Measurements from ENCODE around the gene RASGRP3. TPM values are rescaled to one million over a fixed set of nuclear protein-coding genes. Genes with fewer than 3 reads are reported as not detected.
A peak's percentile ranks its signal among the peaks of the same experiment; 100 is the strongest.

RASGRP3 gene
- total RNA-seq, 2 donors from 2014 or later: 10.9 to 13.8 TPM

DNA sequence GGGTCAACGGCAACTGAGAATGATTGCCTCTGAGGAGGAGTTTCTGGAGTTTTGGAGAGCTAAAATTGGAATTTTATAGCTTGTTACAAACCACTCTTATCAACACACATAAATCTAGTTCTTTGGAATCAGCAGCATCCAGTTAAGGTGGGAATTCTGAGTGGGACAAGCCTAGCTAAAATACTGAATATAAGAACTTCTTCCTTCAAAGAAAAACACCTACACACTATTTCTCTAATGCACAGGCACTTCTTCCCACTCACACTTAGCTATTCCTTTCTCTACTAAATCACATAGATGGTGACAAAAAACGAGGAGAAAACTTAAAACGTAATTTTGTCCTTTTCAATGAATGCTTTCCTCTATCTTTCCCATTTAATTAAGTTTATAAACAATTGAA lies 79.2 kb downstream of the RASGRP3 start:
- DNase-seq (ENCODE audit: low spot score): no peak
- intact Hi-C loops (cut with DNase I): no loop called here

DNA sequence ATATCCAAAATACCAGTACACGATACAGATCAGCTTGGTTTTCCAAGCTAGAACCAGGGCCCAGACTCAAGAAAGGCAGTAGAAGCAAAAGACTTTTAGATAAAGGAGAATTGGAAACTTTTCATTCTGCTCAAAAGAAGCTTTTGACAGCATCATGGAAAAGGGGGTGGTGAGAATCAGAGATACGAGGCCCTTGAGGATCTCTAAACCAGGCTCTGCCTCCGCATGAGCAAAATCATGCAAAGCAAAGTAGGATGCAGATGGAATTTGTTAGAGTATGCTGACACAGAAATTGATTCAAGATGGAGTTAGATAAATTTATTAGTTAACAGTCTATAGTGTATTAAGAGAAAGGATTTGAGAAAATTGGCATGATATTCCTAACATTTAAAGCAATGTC lies 82.9 kb downstream of the RASGRP3 start:
- no peak for DNase-seq (ENCODE audit: low spot score)
- intact Hi-C loops (cut with DNase I): no loop called here

DNA sequence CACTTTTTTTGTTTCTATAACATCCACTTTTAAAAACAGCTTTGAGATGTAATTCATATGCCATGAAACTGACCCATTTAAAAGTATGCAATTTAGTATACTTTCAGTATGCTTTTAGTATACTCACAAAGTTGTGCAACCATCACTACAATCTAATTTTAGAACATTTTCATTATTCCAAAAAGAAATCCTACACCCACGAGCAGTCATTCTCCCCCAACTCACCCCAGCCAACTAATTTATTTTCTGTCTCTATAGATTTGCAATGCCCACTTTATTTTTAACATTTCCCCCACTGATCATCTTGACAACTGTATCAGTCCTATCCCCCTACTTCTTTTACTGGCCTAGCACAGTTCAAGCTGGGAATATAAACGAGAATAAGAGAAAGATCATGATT lies 83.6 kb downstream of the RASGRP3 start:
- intact Hi-C loops (cut with DNase I): no loop called here
- DNase-seq (ENCODE audit: low spot score): no peak

DNA sequence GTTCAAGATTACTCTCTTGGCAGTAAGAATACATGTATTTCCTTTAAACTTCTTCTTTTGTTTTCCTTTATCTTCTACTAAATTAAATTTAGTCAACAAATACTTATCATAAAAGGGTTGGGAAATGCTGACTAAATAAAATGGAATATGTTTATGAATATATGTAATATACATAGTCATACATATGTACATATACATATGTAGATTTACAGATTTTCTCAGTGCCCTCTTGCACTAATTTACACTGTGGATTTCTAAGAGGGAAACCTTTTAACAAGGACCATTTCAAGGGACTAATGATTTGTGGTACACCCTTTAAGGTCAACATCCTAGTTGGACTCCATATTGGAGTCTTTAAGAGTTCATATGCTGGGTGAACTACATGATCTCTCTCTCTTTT lies 85.4 kb downstream of the RASGRP3 start:
- intact Hi-C loops (cut with DNase I): no loop called here
- no peak for DNase-seq (ENCODE audit: low spot score)

DNA sequence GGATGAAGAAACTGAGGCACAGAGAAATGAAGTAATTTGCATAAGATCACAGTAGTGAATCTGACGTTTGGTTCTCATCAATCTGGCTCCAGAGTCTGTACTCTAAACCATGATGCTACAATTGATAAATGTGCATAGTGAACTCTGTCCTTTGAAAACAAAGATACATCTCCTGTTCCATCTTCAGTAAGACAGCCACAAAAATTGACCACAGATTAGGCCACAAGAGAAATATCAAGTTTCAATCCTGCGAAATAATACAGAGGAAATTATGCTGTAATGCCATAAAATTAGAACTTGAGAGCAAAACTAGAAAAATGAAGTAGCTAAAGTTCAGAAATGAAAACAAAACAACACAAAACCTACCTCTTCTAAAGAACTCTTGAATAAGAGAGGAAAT lies 94.2 kb downstream of the RASGRP3 start:
- intact Hi-C loops (cut with DNase I): no loop called here
- DNase-seq (ENCODE audit: low spot score): no peak

DNA sequence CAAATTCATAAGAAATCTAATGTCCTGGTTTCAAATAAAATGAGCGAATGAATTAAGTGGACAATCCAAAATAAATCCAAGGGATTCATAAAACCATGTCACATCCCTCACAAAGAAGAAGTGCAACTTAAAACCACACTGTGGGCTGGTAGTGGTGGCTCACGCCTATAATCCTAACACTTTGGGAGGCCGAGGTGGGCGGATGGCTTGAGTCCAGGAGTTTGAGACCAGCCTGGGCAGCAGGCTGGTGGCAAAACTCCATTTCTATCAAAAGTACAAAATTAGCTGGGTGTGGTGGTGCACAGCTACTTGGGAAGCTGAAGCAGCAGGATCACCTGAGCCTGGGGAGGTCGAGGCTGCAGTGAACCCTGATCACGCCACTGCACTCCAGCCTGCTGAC lies 97.2 kb downstream of the RASGRP3 start:
- no peak for DNase-seq (ENCODE audit: low spot score)
- intact Hi-C loops (cut with DNase I): no loop called here

DNA sequence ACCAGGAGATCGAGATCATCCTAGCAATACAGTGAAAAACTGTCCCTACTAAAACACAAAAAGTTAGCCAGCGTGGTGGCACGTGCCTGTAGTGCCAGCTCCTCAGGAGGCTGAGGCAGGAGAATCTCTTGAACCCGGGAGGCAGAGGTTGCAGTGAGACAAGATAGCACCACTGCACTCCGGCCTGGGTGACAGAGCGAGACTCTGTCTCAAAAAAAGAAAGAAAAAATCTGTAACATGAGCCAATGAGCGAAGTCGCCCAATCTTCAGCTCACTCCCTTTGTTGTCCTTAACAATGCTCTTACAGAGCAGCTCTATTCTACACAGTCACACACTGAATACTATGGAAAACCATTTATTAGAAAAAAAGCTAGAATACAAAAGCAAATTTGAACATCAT lies 100.6 kb downstream of the RASGRP3 start:
- intact Hi-C loops (cut with DNase I): no loop called here
- DNase-seq (ENCODE audit: low spot score): peak; percentile 32

DNA sequence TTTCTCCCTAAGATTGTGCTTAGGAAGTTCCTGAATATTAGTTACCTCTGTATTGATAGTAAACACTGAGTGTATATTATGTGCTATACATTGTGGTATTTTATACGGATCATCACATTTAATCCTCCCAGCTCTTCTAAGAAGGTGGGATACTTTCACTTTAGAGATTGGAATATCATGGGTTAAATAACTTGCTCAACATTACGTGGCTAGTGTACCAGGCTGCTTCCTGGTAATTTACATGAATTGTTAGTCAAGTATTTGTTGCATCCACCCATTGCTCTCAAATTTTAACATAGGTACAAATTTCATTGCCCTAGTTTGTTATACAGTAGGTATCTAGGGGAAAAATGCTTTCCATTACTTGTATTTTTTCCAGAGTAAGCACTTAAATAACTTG lies 101.2 kb downstream of the RASGRP3 start:
- no peak for DNase-seq (ENCODE audit: low spot score)
- intact Hi-C loops (cut with DNase I): no loop called here

DNA sequence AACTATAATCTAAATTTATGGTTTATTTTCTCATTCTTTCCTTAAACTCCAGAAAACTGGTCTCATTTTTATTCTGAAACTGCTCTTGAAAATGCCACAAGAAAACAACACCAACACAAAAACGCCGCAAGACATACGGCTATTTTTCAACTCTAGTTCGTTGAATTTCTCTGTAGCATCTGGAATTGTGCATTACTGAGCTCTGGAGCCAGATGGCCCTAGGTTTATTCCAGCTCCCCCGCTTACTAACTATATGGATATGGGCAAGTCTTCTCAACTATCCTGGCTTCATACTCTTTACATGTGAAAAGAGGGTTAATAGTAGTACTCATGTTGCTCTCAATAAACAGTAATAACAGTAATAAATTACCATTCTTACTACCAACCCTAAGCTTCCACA lies 102.8 kb downstream of the RASGRP3 start:
- no peak for DNase-seq (ENCODE audit: low spot score)
- intact Hi-C loops (cut with DNase I): no loop called here

DNA sequence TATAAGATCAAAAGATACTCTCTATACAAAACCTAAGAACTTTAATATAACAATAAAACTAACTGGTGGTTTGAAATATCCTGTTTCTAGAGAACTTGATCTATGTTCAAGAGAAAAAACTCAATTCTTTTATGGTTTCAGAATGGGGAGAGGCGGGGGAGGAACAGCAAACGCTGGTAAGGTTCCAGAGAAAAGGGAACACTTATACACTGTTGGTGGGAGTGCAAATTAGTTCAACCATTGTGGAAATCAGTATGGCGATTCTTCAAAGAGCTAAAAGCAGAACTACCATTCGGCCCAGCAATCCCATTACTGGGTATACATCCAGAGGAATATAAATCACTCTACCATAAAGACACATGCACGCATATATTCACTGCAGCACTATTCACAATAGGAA lies 105.4 kb downstream of the RASGRP3 start:
- no peak for DNase-seq (ENCODE audit: low spot score)
- intact Hi-C loops (cut with DNase I): loop anchor here (10.0 kb wide), 2 partner anchors 107 to 807 kb away; partner anchors contain the start of gene RASGRP3 (in 2 of the 2)

DNA sequence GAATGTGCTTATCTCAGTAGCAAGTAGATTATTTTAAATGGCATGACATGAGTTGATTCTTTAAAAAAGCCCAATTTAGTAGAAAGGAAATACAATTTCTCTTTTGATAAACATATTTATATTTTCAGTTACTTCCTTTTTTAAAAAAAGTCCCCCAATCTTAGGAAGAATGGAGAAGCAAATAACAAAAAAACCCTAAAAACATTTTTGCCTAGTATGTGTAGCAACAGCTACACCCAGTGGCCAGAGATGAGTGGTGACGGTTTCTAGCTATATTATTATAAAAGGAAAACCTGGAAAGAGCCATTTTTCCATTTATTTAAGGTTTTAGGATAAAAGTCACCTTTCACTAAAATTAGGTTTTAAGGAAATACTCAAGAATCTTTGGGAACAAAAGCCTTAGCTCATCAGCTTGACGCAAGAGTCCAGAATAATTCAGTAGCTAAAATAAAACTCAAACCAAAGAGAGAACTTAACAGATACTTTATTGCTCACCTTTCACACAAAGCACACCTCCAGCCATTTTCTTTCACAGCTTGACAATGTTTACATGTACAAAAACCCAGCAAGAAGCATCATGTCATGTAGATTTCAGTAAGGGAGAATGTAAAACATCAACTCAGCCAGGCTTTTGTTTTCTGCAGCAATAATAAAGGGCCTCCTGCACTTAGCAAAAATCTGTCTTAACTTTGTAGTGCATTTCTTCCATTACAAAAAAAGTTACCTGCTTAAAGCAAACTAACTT lies 106.9 kb downstream of the RASGRP3 start:
- intact Hi-C loops (cut with DNase I): loop anchor here (10.0 kb wide), 2 partner anchors 109 to 809 kb away; partner anchors contain the start of gene RASGRP3 (in 2 of the 2)
- DNase-seq (ENCODE audit: low spot score): no peak

DNA sequence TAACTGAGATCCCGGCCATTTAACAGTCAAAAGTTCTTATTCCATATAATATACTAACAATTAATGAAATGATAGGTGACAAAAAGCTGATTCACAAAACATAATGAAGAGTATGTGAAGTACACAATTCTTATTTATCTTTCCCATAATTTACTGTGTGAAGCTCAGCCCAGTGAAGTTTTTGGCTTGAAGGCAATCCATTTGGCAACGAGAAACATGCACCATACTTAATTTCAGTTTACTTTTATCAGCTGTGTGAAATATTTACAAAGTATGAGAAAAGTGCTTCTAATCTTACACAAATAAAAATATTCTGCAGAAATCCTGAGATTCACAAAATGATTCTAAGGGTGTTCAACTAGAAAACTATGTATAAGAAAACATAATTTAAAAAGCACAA lies 110.3 kb downstream of the RASGRP3 start:
- intact Hi-C loops (cut with DNase I): loop anchor here (10.0 kb wide), 2 partner anchors 112 to 812 kb away; partner anchors contain the start of gene RASGRP3 (in 2 of the 2)
- no peak for DNase-seq (ENCODE audit: low spot score)

DNA sequence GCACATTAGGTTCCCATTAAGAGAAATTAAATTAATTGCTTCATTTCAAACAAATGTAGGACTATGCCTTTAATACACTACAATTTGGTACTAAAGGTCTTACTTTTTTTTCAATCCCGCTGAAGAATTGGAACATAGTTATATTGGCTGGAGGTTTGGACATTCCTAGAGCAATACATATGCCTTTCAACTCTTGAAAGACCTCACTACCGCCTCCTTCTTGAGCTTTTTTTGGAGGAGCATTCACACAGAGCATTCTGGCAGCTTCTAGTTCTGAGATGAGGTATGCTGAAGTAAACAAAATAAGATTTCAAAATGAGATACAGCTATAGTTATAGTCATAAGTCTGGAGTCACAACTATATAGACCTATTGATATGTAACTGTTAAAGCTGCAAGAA lies 111.8 kb downstream of the RASGRP3 start:
- intact Hi-C loops (cut with DNase I): loop anchor here (10.0 kb wide), 2 partner anchors 113 to 813 kb away; partner anchors contain the start of gene RASGRP3 (in 2 of the 2)
- no peak for DNase-seq (ENCODE audit: low spot score)

DNA sequence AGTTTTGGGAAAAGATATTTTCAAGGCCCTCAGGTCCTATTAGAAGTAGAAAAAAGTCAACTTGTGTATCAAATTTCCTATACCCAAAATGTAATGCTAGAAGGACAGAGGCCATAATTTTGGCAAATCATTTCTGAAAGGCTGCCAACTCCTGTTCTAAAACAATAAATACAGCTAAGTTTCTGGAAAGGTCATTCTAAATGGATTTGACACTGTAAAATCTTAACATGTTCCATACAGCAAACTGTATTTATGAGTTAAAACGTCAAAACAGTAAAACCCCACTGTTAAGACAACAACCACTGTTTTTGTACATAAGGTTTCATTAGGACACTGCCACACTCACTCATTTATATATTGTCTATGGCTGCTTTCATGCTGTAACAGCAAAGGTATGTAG lies 113.0 kb downstream of the RASGRP3 start:
- DNase-seq (ENCODE audit: low spot score): no peak
- intact Hi-C loops (cut with DNase I): loop anchor here (10.0 kb wide), 2 partner anchors 115 to 815 kb away; partner anchors contain the start of gene RASGRP3 (in 2 of the 2)

DNA sequence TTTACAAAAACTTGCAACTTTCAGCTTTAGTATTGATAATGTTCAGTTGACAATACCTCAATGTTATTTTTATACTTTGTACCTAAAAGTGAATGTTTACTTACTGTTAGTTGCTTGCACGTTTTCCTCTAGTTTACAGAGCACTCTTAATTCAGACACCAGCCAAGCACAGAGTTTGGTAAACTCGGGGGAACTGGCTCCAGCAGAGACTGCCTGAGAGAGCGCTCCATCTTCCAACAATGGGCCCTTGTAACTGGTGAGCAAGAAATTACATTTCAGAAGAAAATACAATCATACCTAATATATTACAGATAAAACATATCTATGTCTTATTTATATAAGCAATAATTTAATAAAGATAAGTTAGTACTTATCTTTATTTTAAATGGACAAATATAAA lies 118.9 kb downstream of the RASGRP3 start:
- intact Hi-C loops (cut with DNase I): no loop called here
- no peak for DNase-seq (ENCODE audit: low spot score)

DNA sequence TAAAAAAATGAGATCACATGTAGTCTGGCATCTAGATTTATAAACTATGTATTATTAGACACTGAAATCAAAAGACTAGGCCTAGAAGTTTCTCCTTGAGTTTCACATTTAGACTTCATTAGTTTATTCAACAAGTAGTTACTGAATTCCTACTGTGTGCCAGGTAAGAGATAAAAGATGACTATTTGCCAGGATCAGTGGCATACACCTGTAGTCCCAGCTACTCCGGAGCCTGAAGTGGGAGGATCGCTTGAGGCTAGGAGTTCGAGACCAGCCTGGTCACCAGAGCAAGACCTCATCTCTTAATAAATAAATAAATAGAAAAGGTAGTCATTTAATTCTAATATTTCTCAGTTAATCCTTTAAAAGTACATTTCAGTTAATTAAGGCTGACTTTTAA lies 120.6 kb downstream of the RASGRP3 start:
- no peak for DNase-seq (ENCODE audit: low spot score)
- intact Hi-C loops (cut with DNase I): no loop called here

DNA sequence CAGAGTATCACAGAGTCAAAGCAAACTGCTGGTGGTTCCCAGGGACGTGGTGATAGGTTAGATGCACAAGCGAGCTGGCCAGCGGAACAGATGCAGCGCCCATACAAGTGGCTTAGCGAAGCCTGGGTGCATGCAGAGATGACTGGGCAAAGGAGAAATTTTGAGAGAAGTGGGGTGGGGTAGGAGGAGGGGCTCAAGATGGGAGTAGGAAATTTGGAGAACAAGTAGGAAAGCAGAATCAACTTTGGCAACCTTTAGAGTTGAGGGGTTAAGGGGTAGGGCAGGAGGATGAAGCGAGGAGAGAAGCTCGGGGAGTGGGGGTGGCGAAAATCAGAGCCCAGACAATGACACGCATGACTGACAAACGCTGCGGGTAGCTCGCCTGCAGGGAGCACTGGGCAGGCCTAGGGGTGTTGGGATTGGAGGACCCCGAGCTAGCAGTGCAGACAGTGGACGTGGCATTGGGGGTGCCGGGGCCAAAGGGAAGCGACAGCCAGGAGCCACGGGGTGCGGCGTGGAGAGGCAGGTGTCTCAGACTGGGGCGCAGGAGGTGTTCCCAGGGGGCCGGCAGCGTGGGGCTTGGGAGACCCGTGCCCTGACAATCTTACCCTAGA lies 122.2 kb downstream of the RASGRP3 start:
- DNase-seq (ENCODE audit: low spot score): peak; percentile 88
- intact Hi-C loops (cut with DNase I): no loop called here

DNA sequence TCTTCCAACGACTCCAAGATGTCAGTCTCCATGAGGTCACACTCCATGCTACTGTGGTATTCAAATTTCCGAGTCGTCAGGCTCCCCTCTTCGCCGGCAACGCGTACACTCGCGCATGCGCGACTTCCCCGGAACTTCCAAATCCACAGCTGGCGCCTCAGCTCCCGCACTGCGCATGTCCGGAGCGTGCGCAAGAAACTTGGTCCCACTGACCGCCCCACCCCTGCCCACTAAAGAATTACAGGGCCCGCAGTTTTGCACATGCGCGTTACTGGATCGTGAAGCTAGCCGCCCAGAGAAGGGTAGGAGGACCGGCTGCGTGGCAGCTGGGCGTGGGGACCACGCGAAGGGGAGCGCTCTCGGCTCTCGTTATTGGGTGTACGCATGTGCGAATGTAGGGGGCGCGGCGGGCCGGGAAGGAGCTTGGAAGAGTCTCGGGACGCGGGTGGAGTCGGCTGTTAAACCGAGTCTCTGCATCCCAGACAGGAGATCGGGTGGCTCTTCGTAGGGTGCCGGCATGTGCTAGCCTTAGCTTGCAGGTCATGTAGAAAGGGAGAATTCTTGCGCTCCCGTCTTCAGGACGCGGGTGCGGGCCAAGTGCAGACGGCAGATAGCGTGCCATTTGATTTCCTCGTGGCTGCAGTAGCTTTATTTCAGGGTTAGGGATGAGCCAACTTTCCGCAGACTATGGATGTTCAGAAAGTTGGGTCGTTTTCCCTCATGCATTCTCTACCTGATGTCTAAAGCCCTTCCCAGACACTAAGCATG lies 122.9 kb downstream of the RASGRP3 start, which contains the start of gene FAM98A:
TSS of gene FAM98A (minus strand) at position 125 of the 768 bp plus-strand sequence. CDS start at position 47, 78 bp downstream.
- DNase-seq (ENCODE audit: low spot score): peak; percentile 100
- intact Hi-C loops (cut with DNase I): no loop called here

DNA sequence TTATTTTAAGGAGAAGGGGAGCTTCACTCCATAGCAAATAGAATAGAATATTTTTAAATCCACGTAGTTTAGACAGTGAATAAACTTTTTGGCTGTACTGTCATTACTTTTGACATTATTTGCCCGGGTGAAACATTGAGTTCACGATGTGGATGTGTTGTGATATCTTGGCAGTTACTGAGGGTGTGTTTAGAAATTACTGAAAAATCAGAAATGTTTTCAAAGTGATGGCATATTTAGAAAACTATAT lies 123.4 kb downstream of the RASGRP3 start:
- DNase-seq (ENCODE audit: low spot score): no peak
- intact Hi-C loops (cut with DNase I): no loop called here

DNA sequence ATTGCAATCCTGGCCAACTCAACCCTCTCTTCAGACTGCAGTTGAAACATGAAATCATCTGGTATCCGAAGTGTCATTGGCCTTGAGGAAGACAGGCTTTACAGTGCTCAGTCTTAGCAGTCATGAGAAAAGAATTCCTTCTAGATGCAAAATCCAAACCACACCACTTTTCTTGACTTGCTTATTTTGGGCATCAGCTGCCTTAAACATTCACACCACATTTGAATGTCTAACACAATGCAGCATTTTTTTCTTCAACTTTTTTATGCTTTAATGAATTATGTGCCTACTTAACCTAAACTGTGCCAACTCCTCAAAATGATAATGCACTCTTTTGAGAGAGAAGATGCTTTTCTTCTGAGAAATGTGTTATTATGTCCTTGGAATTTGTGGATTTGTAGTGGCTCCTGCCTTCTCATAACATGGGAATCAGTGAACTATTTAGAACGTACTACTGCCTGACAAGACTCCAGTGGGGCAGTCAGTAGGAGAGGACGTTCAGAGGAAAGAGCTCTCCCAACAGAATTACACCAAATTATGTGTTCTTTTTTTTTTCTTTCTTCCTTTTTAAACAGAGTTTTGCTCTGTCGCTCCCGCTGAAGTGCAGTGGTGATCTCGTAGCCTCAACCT lies 125.9 kb downstream of the RASGRP3 start:
- DNase-seq (ENCODE audit: low spot score): no peak
- intact Hi-C loops (cut with DNase I): no loop called here
